Liver (tissue), 9 donors: Measurements from ENCODE around the gene COX5A. TPM values are rescaled to one million over a fixed set of nuclear protein-coding genes. Genes with fewer than 3 reads are reported as not detected.

Source experiments
- DNase-seq: peaks from one replicate; pipeline ENCODE4 v3.0.0-alpha.2; 2017; ENCODE audit warnings: low spot score
- H3K27ac ChIP-seq, 2 donors: one replicate each; pipeline ENCODE4 v1.7.0; 2013; ENCODE audit warnings: inconsistent platforms in 2 of 2, low read length in 2 of 2, control low read depth in 1 of 2, low read depth in 1 of 2, mild to moderate bottlenecking in 1 of 2
- H3K27me3 ChIP-seq, 4 donors: one replicate each; pipeline versions ENCODE4 v1.6.1 to v1.7.0; 2013; ENCODE audit warnings: low read length in 3 of 4, inconsistent platforms in 1 of 4, mild to moderate bottlenecking in 1 of 4, moderate library complexity in 1 of 4; ENCODE audit not compliant: control insufficient read depth in 4 of 4, insufficient read depth in 4 of 4
- H3K36me3 ChIP-seq, 4 donors: one replicate each; pipeline versions ENCODE4 v1.6.1 to v1.7.0; 2013; ENCODE audit warnings: low read length in 3 of 4, mild to moderate bottlenecking in 3 of 4, low read depth in 1 of 4, moderate library complexity in 1 of 4; ENCODE audit not compliant: control insufficient read depth in 4 of 4, insufficient read depth in 3 of 4
- H3K4me1 ChIP-seq, 4 donors: one replicate each; pipeline versions ENCODE4 v1.6.1 to v1.7.0; 2013; ENCODE audit warnings: low read length in 3 of 4, mild to moderate bottlenecking in 3 of 4, moderate library complexity in 1 of 4; ENCODE audit not compliant: control insufficient read depth in 4 of 4, insufficient read depth in 4 of 4
- H3K4me3 ChIP-seq, 3 donors: one replicate each; pipeline versions ENCODE4 v1.6.1 to v1.7.0; 2013; ENCODE audit warnings: low read length in 3 of 3, control low read depth in 1 of 3, low read depth in 1 of 3, mild to moderate bottlenecking in 1 of 3
- H3K9ac ChIP-seq, 2 donors: one replicate each; pipeline ENCODE4 v1.7.0; 2013; ENCODE audit warnings: low read length in 2 of 2, mild to moderate bottlenecking in 2 of 2, moderate library complexity in 2 of 2, control low read depth in 1 of 2, low read depth in 1 of 2
- H3K9me3 ChIP-seq, 4 donors: one replicate each; pipeline versions ENCODE4 v1.6.1 to v1.7.0; 2013; ENCODE audit warnings: low read length in 3 of 4; ENCODE audit not compliant: control insufficient read depth in 4 of 4
- EGR1 ChIP-seq, 2 donors: IDR thresholded peaks; 2 replicates each; pipeline ENCODE4 v1.6.1; 2016 to 2018; ENCODE audit warnings: antibody characterized with exemption in 2 of 2, low read depth in 2 of 2
- FOXA1 ChIP-seq: IDR thresholded peaks from 2 replicates; pipeline ENCODE4 v1.6.1; 2016; ENCODE audit warnings: antibody characterized with exemption
- FOXA2 ChIP-seq: IDR thresholded peaks from 2 replicates; pipeline ENCODE4 v1.6.1; 2016; ENCODE audit warnings: antibody characterized with exemption
- GABPA ChIP-seq, 2 donors: IDR thresholded peaks in 1 of 2; conservative IDR thresholded peaks in 1 of 2; 2 replicates each; pipeline ENCODE4 v1.6.1; 2016; ENCODE audit warnings: antibody characterized with exemption in 2 of 2, mild to moderate bottlenecking in 1 of 2, moderate library complexity in 1 of 2
- HNF4A ChIP-seq, 2 donors: conservative IDR thresholded peaks; 2 replicates each; pipeline ENCODE4 v1.6.1; 2016; ENCODE audit warnings: antibody characterized with exemption in 2 of 2, mild to moderate bottlenecking in 2 of 2
- HNF4G ChIP-seq: IDR thresholded peaks from 2 replicates; pipeline ENCODE4 v1.6.1; 2016; ENCODE audit warnings: antibody characterized with exemption
- JUND ChIP-seq, 2 donors: IDR thresholded peaks; 2 replicates each; pipeline ENCODE4 v1.6.1; 2016; ENCODE audit warnings: antibody characterized with exemption in 2 of 2
- NR2F2 ChIP-seq: IDR thresholded peaks from 2 replicates; pipeline ENCODE4 v1.6.1; 2016; ENCODE audit warnings: antibody characterized with exemption
- RAD21 ChIP-seq, 2 donors: IDR thresholded peaks; 2 replicates each; pipeline ENCODE4 v1.6.1; 2016; ENCODE audit warnings: antibody characterized with exemption in 2 of 2, mild to moderate bottlenecking in 2 of 2
- RXRA ChIP-seq, 2 donors: IDR thresholded peaks; 2 replicates each; pipeline ENCODE4 v1.6.1; 2017 to 2018; ENCODE audit warnings: antibody characterized with exemption in 2 of 2, mild to moderate bottlenecking in 1 of 2
- SP1 ChIP-seq: IDR thresholded peaks from 2 replicates; pipeline ENCODE4 v1.6.1; 2018; ENCODE audit warnings: antibody characterized with exemption, mild to moderate bottlenecking
- TAF1 ChIP-seq: conservative IDR thresholded peaks from 2 replicates; pipeline ENCODE4 v1.6.1; 2016; ENCODE audit warnings: antibody characterized with exemption, mild to moderate bottlenecking
- YY1 ChIP-seq: IDR thresholded peaks from 2 replicates; pipeline ENCODE4 v1.6.1; 2016; ENCODE audit warnings: antibody characterized with exemption, mild to moderate bottlenecking
- WGBS: extraction: QIAGEN DNeasy Blood & Tissue Kit; methylation state at CpG from one replicate; pipeline ENCODE4 v1.1.7; 2013; 5-methylcytosine and 5-hydroxymethylcytosine counted together
- polyA plus RNA-seq, 2 donors: library from polyadenylated mRNA; stranded (reverse) in 1 of 2; unstranded in 1 of 2; fragments of 200-250 nt in 1 of 2; fragments of >200 nt in 1 of 2; fragmentation: Nextera tagmentation in 1 of 2; extraction: Ambion mirVana in 1 of 2; gene quantifications; one replicate each; pipeline versions ENCODE4 v1.2.1 to v1.2.3, GENCODE V29; 2013 to 2015
- total RNA-seq, 2 donors: library from RNA; depleted of rRNA; stranded (reverse); fragments of >200 nt; gene quantifications; one replicate each; pipeline ENCODE4 v1.2.3, GENCODE V29; 2014
- TF ChIP-seq, protein P1 (sequence below): IDR thresholded peaks from 2 replicates; pipeline ENCODE4 v1.6.1; 2016; ENCODE audit warnings: antibody characterized with exemption
- TF ChIP-seq, protein P2 (sequence below): IDR thresholded peaks from 2 replicates; pipeline ENCODE4 v1.6.1; 2016; ENCODE audit warnings: antibody characterized with exemption, mild to moderate bottlenecking
- TF ChIP-seq, protein P3 (sequence below): fragments of 150-350 bp; IDR thresholded peaks from 2 replicates; pipeline ENCODE4 v1.5.1; 2017; ENCODE audit warnings: improper control_type of control experiment, low read depth, low read length; ENCODE audit not compliant: missing input control
- TF ChIP-seq, protein P4 (sequence below): IDR thresholded peaks from 2 replicates; pipeline ENCODE4 v1.6.1; 2016; ENCODE audit warnings: antibody characterized with exemption
- TF ChIP-seq, protein P5 (sequence below): IDR thresholded peaks from 2 replicates; pipeline ENCODE4 v1.6.1; 2016; ENCODE audit warnings: antibody characterized with exemption
- donor health status: healthy.
- donor health status: healthy.
- donor health status: healthy.
- donor health status: healthy.
- donor health status: healthy.

Gene COX5A
- total and polyA plus RNA-seq, 4 donors, result 47.9 to 374 (median 190) TPM

DNA sequence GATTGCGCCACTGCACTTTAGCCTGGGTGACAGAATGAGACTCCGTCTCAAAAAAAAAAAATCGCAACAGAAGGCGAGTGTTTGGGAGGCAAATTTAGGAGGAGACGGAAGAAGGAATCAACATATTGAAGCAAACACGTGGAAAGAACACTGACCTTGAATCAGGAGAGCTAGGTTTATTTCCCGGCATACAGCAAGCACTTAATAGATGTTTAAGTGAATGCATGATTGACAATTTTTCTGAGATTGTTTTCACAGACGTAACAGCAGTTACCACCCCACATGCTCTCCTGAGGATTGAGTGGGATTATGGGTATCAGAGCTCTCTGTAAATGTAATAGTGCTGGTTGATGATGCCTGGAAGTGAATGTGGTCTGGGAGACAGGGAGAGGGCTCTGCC, 24.3 kb upstream of the COX5A start:
- WGBS, result 84% methylated on average over 8 of the region's 8 CpGs
- Histone ChIP-seq H3K4me1 (peaks cover 8 to 12% (median 10%) of the 10 kb centered on the region in 4 donors), H3K9me3 (no peaks in the 10 kb centered on the region), H3K27ac (no peak overlapping the region), H3K9ac (no peak overlapping the region), H3K4me3 (no peak overlapping the region), H3K27me3 (peaks cover 0 to 11% (median 3%) of the 10 kb centered on the region in 4 donors), H3K36me3 (no peaks in the 10 kb centered on the region)
- no peak for DNase-seq
- TF ChIP-seq GABPA (IDR thresholded peaks at IDR 0.05 in 1 of 2, conservative IDR thresholded peaks at IDR 0.05 in 1 of 2) (no peak), FOXA1 (no peak), YY1 (no peak), SP1 (no peak), HNF4G (no peak), NR2F2 (no peak), TAF1 (no peak), HNF4A (conservative IDR thresholded peaks at IDR 0.05) (no peak), RXRA (IDR thresholded peaks at IDR 0.05) (no peak), JUND (IDR thresholded peaks at IDR 0.05) (no peak), FOXA2 (no peak), RAD21 (IDR thresholded peaks at IDR 0.05) (no peak), EGR1 (IDR thresholded peaks at IDR 0.05; ENCODE audit: low read depth in 2 of 2) (no peak)
- TF ChIP-seq, protein P1, sequence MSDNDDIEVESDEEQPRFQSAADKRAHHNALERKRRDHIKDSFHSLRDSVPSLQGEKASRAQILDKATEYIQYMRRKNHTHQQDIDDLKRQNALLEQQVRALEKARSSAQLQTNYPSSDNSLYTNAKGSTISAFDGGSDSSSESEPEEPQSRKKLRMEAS, result no peak
- TF ChIP-seq, protein P2, sequence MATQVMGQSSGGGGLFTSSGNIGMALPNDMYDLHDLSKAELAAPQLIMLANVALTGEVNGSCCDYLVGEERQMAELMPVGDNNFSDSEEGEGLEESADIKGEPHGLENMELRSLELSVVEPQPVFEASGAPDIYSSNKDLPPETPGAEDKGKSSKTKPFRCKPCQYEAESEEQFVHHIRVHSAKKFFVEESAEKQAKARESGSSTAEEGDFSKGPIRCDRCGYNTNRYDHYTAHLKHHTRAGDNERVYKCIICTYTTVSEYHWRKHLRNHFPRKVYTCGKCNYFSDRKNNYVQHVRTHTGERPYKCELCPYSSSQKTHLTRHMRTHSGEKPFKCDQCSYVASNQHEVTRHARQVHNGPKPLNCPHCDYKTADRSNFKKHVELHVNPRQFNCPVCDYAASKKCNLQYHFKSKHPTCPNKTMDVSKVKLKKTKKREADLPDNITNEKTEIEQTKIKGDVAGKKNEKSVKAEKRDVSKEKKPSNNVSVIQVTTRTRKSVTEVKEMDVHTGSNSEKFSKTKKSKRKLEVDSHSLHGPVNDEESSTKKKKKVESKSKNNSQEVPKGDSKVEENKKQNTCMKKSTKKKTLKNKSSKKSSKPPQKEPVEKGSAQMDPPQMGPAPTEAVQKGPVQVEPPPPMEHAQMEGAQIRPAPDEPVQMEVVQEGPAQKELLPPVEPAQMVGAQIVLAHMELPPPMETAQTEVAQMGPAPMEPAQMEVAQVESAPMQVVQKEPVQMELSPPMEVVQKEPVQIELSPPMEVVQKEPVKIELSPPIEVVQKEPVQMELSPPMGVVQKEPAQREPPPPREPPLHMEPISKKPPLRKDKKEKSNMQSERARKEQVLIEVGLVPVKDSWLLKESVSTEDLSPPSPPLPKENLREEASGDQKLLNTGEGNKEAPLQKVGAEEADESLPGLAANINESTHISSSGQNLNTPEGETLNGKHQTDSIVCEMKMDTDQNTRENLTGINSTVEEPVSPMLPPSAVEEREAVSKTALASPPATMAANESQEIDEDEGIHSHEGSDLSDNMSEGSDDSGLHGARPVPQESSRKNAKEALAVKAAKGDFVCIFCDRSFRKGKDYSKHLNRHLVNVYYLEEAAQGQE, result no peak
- TF ChIP-seq, protein P3, sequence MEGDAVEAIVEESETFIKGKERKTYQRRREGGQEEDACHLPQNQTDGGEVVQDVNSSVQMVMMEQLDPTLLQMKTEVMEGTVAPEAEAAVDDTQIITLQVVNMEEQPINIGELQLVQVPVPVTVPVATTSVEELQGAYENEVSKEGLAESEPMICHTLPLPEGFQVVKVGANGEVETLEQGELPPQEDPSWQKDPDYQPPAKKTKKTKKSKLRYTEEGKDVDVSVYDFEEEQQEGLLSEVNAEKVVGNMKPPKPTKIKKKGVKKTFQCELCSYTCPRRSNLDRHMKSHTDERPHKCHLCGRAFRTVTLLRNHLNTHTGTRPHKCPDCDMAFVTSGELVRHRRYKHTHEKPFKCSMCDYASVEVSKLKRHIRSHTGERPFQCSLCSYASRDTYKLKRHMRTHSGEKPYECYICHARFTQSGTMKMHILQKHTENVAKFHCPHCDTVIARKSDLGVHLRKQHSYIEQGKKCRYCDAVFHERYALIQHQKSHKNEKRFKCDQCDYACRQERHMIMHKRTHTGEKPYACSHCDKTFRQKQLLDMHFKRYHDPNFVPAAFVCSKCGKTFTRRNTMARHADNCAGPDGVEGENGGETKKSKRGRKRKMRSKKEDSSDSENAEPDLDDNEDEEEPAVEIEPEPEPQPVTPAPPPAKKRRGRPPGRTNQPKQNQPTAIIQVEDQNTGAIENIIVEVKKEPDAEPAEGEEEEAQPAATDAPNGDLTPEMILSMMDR, result no peak
- TF ChIP-seq, protein P4, sequence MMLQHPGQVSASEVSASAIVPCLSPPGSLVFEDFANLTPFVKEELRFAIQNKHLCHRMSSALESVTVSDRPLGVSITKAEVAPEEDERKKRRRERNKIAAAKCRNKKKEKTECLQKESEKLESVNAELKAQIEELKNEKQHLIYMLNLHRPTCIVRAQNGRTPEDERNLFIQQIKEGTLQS, result no peak
- TF ChIP-seq, protein P5, sequence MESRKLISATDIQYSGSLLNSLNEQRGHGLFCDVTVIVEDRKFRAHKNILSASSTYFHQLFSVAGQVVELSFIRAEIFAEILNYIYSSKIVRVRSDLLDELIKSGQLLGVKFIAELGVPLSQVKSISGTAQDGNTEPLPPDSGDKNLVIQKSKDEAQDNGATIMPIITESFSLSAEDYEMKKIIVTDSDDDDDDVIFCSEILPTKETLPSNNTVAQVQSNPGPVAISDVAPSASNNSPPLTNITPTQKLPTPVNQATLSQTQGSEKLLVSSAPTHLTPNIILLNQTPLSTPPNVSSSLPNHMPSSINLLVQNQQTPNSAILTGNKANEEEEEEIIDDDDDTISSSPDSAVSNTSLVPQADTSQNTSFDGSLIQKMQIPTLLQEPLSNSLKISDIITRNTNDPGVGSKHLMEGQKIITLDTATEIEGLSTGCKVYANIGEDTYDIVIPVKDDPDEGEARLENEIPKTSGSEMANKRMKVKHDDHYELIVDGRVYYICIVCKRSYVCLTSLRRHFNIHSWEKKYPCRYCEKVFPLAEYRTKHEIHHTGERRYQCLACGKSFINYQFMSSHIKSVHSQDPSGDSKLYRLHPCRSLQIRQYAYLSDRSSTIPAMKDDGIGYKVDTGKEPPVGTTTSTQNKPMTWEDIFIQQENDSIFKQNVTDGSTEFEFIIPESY, result no peak
